Upper lobe of left lung (tissue), 4 donors: ENCODE results near the gene DNASE1L2.

Experiments used
- EP300 ChIP-seq, 4 donors: sonication (generic); formaldehyde crosslinking; IDR thresholded peaks; one replicate each; pipeline ENCODE4 v1.5.1; 2017; ENCODE audit warnings: antibody characterized with exemption in 4 of 4, control low read depth in 2 of 4
- POLR2A ChIP-seq, 4 donors: fragments of 450-650 bp; IDR thresholded peaks; one replicate each; pipeline ENCODE4 v1.5.1; 2016 to 2017; ENCODE audit warnings: antibody characterized with exemption in 4 of 4, mild to moderate bottlenecking in 2 of 4
- TF ChIP-seq, protein P1 (sequence below), 6 experiments: fragments of 450-650 bp in 4 of 6; fragments of 200-600 bp in 2 of 6; sonication (generic) in 2 of 6; IDR thresholded peaks; one replicate each; pipeline ENCODE4 v1.5.1; 2016 to 2019; ENCODE audit warnings: antibody characterized with exemption in 6 of 6

DNA sequence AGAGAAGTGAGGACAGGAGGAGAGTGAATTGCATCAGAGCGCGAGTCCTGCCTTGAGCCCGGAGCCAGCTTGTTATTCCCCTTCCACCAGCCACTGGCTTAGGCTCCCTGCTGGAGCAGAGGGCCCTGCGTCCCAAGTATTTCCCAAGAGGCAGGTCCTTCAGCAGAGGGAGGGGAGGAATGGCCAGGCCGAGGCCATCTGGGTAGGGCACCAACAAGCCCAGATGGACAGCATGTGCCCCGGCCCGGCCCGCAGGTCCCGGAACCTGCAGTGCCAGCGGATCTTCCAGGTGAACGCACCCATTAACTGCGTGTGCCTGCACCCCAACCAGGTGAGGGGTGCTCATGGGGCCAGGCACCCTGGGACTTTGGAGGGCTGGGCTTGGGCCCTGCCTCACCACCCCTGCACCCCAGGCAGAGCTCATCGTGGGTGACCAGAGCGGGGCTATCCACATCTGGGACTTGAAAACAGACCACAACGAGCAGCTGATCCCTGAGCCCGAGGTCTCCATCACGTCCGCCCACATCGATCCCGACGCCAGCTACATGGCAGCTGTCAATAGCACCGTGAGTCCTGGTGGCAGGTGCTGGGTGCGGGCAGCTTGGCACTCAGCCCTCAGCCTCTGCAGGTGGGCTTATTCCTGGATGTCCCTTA is 29.3 kb upstream of the DNASE1L2 start:
- TF ChIP-seq EP300 (IDR thresholded peaks at IDR 0.05): no peak
- no peak for TF ChIP-seq POLR2A (IDR thresholded peaks at IDR 0.05)
- TF ChIP-seq, protein P1, sequence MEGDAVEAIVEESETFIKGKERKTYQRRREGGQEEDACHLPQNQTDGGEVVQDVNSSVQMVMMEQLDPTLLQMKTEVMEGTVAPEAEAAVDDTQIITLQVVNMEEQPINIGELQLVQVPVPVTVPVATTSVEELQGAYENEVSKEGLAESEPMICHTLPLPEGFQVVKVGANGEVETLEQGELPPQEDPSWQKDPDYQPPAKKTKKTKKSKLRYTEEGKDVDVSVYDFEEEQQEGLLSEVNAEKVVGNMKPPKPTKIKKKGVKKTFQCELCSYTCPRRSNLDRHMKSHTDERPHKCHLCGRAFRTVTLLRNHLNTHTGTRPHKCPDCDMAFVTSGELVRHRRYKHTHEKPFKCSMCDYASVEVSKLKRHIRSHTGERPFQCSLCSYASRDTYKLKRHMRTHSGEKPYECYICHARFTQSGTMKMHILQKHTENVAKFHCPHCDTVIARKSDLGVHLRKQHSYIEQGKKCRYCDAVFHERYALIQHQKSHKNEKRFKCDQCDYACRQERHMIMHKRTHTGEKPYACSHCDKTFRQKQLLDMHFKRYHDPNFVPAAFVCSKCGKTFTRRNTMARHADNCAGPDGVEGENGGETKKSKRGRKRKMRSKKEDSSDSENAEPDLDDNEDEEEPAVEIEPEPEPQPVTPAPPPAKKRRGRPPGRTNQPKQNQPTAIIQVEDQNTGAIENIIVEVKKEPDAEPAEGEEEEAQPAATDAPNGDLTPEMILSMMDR (IDR thresholded peaks at IDR 0.05): no peak
